Large intestine (tissue), 3 donors: Measurements from ENCODE around the gene RERE. TPM values are rescaled to one million over a fixed set of nuclear protein-coding genes. Genes with fewer than 3 reads are reported as not detected.

Experiments
- DNase-seq, 2 donors: peaks; one replicate each; pipeline versions ENCODE4 v3.0.0 to v3.0.0-alpha.2; 2013
- H3K27ac ChIP-seq: one replicate; pipeline ENCODE4 v1.5.1; 2013; ENCODE audit warnings: low read length
- H3K27me3 ChIP-seq: 2 replicates; pipeline ENCODE4 v1.6.1; 2013; ENCODE audit warnings: low read length; ENCODE audit not compliant: control insufficient read depth, insufficient read depth
- H3K36me3 ChIP-seq: 2 replicates; pipeline ENCODE4 v1.6.1; 2013; ENCODE audit warnings: low read length; ENCODE audit not compliant: control insufficient read depth, insufficient read depth
- H3K4me1 ChIP-seq: one replicate; pipeline ENCODE4 v1.6.1; 2013; ENCODE audit warnings: low read length; ENCODE audit not compliant: control insufficient read depth, insufficient read depth
- H3K4me3 ChIP-seq: one replicate; pipeline ENCODE4 v1.5.1; 2013; ENCODE audit warnings: low read length
- H3K9me3 ChIP-seq: one replicate; pipeline ENCODE4 v1.6.1; 2013; ENCODE audit warnings: mild to moderate bottlenecking, low read depth, low read length, moderate library complexity; ENCODE audit not compliant: control insufficient read depth
- whole genome bisulfite sequencing: methylation state at CpG from one replicate; pipeline ENCODE4 v1.1.5; 2013; ENCODE audit warnings: low lambda C conversion rate; ENCODE audit not compliant: insufficient coverage; 5-methylcytosine and 5-hydroxymethylcytosine counted together
- polyA plus RNA-seq: library from polyadenylated mRNA; unstranded; fragments of 120-200 nt; gene quantifications from one replicate; pipeline ENCODE4 v1.2.1, GENCODE V29; 2013

RERE gene
- polyA plus RNA-seq, 1 donor, result 62.3 TPM

GRCh38 chr1:8362701-8363101 lies 454.7 kb downstream of the RERE start:
- H3K4me1 ChIP-seq, result peaks cover 6% of the 10 kb centered on the region
- no peaks in the 10 kb centered on the region for H3K27me3 ChIP-seq
- peaks cover 88% of the 10 kb centered on the region for H3K36me3 ChIP-seq
- H3K4me3 ChIP-seq, result no peak overlapping the region
- no peak overlapping the region for H3K27ac ChIP-seq
- no CpG with 5 or more reads among the region's 13 CpGs for WGBS
- DNase-seq, result no peak
- H3K9me3 ChIP-seq, result no peaks in the 10 kb centered on the region

- no CpG with 5 or more reads among the region's 21 CpGs for WGBS
- H3K36me3 ChIP-seq, result peaks cover 97% of the 10 kb centered on the region
- no peaks in the 10 kb centered on the region for H3K27me3 ChIP-seq
- no peak for DNase-seq
- H3K4me3 ChIP-seq, result no peak overlapping the region
- no peak overlapping the region for H3K27ac ChIP-seq
- peaks cover 3% of the 10 kb centered on the region for H3K4me1 ChIP-seq
- H3K9me3 ChIP-seq, result no peaks in the 10 kb centered on the region
Observed at GRCh38 chr1:8361198-8361849, 456.1 kb downstream of the RERE start.

- Histone ChIP-seq H3K9me3 (no peaks in the 10 kb centered on the region), H3K27ac (no peak overlapping the region), H3K36me3 (peaks cover 97% of the 10 kb centered on the region), H3K4me1 (peaks cover 3% of the 10 kb centered on the region), H3K4me3 (no peak overlapping the region), H3K27me3 (no peaks in the 10 kb centered on the region)
- no CpG with 5 or more reads among the region's 26 CpGs for WGBS
- DNase-seq, result no peak
Observed at GRCh38 chr1:8360493-8361197, 456.8 kb downstream of the RERE start.

GRCh38 chr1:8359617-8360481 lies 457.6 kb downstream of the RERE start:
- no peak overlapping the region for H3K27ac ChIP-seq
- H3K27me3 ChIP-seq, result no peaks in the 10 kb centered on the region
- no peak overlapping the region for H3K4me3 ChIP-seq
- peaks cover 97% of the 10 kb centered on the region for H3K36me3 ChIP-seq
- H3K9me3 ChIP-seq, result no peaks in the 10 kb centered on the region
- 95% methylated on average over 4 of the region's 44 CpGs for WGBS
- H3K4me1 ChIP-seq, result peaks cover 3% of the 10 kb centered on the region
- no peak for DNase-seq

- DNase-seq, result no peak
- H3K27me3 ChIP-seq, result no peaks in the 10 kb centered on the region
- 92% methylated on average over 2 of the region's 26 CpGs for WGBS
- no peaks in the 10 kb centered on the region for H3K9me3 ChIP-seq
- H3K4me3 ChIP-seq, result no peak overlapping the region
- H3K36me3 ChIP-seq, result peaks cover 97% of the 10 kb centered on the region
- H3K27ac ChIP-seq, result no peak overlapping the region
- peaks cover under 1% of the 10 kb centered on the region for H3K4me1 ChIP-seq
Observed at GRCh38 chr1:8358897-8359616, 458.4 kb downstream of the RERE start.

GRCh38 chr1:8358241-8358896 lies 459.1 kb downstream of the RERE start:
- Histone ChIP-seq H3K4me3 (no peak overlapping the region), H3K9me3 (no peaks in the 10 kb centered on the region), H3K27ac (no peak overlapping the region), H3K27me3 (no peaks in the 10 kb centered on the region), H3K4me1 (no peaks in the 10 kb centered on the region), H3K36me3 (peaks cover 97% of the 10 kb centered on the region)
- WGBS, result no CpG with 5 or more reads among the region's 46 CpGs
- no peak for DNase-seq

GRCh38 chr1:8357329-8358101 lies 459.9 kb downstream of the RERE start:
- no peak for DNase-seq
- Histone ChIP-seq H3K27ac (no peak overlapping the region), H3K27me3 (no peaks in the 10 kb centered on the region), H3K4me1 (no peaks in the 10 kb centered on the region), H3K4me3 (no peak overlapping the region), H3K36me3 (peaks cover 97% of the 10 kb centered on the region), H3K9me3 (no peaks in the 10 kb centered on the region)
- no CpG with 5 or more reads among the region's 14 CpGs for WGBS

- Histone ChIP-seq H3K4me1 (no peaks in the 10 kb centered on the region), H3K27me3 (no peaks in the 10 kb centered on the region), H3K4me3 (no peak overlapping the region), H3K36me3 (peaks cover 89% of the 10 kb centered on the region), H3K9me3 (no peaks in the 10 kb centered on the region), H3K27ac (no peak overlapping the region)
- no peak for DNase-seq
- 80% methylated on average over 1 of the region's 27 CpGs for WGBS
Observed at GRCh38 chr1:8356256-8357209, 460.9 kb downstream of the RERE start.
